ENCODE measurements around the gene MCOLN2.

DNA sequence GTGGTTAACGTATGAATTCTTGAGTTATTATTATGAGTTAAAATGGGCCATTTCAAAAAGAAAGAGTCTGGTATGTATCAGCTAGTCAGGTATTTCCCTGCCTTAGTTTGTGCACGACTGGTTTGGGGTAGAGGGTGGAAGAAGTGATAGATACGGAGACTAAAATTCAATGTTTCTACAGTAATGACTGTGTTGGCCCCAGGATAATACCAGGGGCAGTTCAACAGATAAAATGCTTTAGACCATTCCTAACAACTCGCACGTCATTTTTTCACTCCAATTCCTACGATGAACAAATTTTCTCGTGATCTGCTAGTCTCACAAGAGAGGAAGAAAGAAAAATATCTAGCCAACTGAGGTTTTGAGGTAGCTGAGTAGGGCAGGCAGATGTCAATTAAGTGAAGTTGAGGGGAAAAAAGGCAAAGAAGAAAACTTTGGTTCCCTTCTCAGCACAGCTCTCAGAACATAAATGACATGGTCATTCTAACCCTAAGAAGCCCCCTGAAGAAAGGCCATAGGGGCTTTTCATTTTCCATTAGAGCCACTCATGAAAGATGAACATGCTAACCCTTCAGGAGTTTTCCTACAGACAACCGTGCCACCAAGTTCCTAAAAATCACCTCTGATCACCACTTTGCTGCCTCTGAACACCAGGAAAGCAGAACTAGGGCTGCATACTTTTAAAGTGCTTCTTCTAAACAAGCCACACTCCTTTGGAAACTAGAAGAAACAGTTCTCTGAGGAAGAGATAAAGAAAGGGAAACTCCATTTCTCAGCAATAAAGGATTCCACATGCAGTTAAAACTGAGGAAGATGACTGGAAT is 5.6 kb downstream of the MCOLN2 start:
- TF ChIP-seq CTCF (IDR thresholded peaks at IDR 0.05; ENCODE audit: low read depth, low read length, poor library complexity, severe bottlenecking) (no peak), EZH2phosphoT487 (IDR thresholded peaks at IDR 0.05; ENCODE audit: borderline replicate concordance, low read length) (no peak)
